GM21381 (cell line): ENCODE data around the gene SPAG17.

Experiments used
- ATAC-seq: cut with Tn5 transposase; IDR thresholded peaks from one replicate; pipeline ENCODE4 v1.9.1; 2021; ENCODE audit warnings: mild to moderate bottlenecking, moderate library complexity; ENCODE audit not compliant: unreplicated experiment

SPAG17 gene

DNA sequence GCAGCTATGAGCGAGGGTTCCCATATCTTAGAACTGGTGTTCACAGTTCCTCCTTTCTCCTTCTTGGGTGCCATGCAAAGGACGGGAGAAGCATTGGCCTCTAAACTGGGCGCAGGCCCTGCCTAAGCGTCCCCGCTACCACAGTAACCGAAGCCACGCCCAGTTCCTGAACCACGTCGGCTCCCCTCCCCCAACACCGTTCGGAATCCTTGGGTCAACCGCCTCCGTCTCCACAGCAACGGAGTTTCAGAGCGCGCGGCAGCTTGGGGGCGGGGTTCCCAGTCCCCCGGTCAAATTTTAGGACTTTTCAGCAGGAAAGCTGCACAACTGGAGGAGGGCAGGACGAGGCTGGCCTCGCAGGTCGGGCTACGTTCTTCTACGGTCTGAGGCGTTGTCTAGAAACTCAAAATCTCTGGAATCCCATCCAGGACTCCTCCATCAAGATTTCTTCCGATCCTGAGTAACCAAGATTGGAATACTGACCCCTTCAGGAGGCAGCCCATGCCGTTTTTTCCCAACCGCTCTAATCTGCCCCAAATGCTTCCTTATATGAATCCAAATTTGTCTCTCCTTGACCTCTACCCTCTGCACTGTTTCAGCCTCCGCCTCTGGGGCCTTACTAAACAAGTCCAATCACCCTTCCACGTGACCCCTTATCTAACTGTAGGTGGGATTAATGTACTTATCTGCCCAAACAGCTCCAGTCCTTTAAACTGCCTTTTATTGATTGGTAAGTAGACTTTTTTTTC is at the start of gene SPAG17:
SPAG17 (minus strand) TSS at position 145 of the 749 bp plus-strand sequence; CDS start at position 74, 71 bp downstream.
- ATAC-seq, result no peak

DNA sequence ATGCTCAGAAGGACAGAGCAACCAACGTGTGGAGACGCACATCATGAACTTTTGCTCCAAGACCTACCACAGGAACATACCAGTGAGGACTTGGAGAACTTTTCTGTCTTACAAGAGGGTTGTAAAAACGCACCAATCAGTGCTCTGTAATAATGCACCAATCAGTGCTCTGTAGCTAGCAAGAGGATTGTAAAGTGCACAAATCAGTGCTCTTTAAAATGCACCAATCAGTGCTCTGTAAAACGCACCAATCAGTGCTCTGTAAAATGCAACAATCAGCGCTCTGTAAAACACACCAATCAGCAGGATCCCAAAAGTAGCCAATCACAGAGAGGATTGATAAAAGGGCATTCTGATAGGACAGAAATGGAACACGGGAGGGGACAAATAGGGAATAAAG is 40.4 kb upstream of the SPAG17 start:
- ATAC-seq, result no peak

DNA sequence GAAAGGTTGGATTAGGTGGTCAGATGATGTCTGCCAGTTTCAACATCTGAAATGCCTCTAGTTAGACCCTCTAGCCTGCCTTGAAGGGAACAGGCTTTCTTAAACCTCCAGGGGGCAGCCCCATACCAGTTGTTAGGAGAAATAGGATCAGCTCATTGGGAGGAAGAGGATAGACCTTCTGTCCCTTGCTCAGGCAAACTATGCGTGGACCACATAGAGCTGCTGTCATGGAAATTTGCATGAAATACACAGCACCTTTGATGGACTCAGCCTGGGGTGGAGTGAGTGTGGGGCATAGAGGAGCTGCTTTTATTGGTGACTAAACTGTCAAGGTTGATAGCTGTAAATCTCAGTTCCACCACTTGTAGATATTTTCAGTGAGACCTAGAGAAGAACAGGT is 38.4 kb upstream of the SPAG17 start:
- no peak for ATAC-seq

DNA sequence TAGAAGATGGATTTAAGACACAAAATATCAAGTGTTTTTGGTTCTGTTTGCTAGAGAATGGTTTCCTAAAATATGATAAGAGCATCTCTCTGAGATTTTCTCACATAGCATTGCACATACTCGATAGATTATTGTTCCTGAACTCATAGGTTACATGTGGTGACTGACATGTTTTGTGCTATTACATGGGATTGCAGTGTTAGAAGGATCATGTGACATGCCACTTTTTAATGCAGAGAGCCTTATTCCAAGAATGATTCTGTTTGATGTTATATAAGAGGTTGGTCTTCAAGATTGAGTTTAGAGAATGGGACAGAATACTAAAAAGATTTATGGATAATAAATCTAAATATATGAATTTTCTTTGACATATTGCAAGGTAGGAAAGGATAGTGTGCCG is 34.4 kb upstream of the SPAG17 start:
- no peak for ATAC-seq

DNA sequence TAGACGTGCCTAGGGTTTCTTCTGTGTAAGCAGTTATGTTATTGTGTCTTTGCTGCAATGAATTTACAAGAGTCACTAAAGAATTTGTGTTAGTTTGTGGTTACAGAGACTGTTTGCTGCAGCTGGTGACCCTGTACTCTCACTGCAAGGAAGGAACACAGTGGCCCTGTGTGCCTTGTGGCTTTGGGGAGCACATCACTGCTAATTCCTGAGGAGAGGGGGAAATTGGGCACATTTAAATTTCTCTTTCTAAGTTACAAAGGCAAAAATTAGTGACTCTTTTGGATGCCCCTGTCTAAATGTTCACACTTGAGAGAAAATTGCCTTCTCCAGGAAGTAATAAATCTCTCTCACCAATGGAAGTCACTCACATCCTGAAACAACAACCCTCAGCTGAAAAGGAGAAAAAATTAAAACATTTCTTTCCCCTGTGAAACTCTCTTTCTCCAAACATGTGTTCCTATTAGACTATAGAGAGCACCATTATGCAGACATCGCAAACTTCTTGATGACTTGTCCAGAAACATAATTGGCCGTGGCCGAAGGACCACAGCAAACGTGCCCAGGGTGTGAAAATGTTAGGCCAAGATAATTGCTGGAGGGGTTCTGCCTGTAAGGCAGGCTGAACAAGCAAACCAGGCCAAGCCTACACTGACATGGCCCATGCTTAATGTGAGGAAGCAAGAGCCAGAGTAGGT is 32.3 kb upstream of the SPAG17 start:
- ATAC-seq, result no peak

DNA sequence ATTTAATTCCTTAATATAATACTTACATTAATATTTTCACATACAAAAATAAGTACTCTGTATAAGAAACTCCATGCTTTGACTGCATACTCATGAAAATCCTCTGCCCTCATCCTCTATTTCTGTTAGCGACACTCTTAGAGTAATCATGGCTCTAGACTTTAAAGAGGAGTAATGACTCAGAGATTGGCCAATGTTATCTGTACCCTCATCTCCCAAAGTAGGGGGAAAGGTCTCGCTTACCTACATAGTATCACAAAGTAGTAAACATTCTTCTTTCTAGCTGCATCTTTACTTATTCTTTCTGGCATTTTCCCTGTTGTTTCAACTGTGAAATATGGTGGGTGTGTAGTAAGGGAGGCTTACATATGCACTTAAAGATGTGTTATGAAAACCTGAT is 29.8 kb upstream of the SPAG17 start:
- no peak for ATAC-seq

DNA sequence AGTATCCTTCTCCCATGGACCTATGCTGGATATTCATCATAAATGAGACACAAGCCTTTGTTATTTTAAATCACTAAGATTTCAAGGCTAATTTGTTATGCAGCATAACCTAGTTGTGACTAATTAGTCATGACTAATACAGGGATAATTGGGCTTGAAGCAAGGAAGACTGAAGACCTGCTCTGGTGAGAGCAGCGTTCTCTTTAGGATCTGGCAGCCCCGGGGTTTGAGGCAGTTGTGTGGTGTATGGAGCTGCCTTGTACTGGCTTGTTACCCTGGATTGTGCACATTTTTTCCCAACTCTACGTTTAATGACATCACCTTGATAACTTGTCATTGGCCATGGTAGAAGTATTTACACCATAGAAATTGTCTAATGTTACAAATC is 25.7 kb upstream of the SPAG17 start:
- ATAC-seq, result no peak

DNA sequence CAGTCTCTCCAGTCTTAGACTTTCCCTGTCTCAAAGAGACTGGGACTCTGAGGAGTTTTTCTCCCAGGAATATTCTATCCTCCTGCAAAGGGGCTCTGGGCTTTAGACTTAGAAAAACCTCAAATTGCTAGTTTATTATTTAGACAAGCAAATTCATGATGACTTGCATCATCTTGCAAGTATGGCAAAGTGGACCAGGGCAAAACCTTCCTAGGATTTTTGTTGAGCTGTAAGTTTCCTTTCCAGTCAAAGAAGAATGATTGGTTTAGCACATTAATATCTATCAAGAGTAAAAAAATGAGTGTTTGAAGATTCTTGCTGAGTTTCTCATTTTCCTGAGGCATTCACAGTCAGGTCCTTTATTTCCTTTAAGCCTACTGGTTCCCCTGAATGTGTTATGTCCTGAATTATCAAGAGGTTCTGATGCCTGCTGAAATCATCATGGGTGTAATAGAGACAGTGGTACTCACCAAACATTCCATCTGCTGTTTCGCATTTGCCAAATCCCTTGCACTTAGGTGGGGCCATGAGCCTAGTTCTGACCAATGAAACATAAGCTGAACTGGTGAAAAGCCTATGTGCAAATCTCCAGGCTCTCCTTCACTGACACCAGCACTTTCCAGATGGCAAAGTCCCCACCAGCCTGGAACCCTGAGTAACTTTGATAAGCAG is 25.2 kb upstream of the SPAG17 start:
- no peak for ATAC-seq

DNA sequence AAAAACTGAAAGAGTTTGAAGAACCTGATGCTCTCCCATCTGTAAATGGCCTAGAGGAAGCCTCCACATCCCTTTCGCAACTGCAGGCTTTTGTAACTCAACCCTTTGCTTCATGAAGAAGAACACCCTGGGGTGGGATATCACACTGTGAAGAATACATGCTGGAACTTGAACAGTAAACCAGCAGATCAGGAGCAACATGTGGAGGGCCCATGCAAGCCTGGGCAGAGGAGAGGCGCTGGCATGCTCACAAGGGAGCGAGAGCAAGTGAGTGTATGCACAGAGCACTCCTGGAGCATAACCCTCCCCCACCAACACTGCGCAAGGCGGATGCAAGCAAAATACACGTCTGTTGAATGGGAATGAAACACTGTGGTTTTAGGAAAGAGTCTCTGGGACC is 24.6 kb upstream of the SPAG17 start:
- ATAC-seq, result no peak

DNA sequence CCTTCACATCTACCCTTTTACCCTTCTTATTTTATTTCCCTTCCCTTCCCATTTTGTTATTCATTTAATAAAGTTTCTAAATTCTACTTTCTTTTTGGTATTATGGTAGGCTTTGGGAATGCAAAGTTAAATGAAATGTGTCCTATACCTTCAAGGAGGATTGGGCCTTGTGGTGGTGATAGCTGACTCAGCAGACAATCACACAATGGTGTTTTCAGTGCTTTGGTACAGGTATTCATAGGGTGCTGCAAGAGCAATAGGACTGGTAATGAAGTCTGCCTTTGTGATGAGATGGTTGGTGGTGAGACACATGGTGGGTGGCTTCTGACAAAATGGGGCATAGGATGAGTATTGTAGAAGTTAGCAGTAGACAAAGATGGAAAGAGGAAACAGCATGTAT is 21.9 kb upstream of the SPAG17 start:
- ATAC-seq, result no peak

DNA sequence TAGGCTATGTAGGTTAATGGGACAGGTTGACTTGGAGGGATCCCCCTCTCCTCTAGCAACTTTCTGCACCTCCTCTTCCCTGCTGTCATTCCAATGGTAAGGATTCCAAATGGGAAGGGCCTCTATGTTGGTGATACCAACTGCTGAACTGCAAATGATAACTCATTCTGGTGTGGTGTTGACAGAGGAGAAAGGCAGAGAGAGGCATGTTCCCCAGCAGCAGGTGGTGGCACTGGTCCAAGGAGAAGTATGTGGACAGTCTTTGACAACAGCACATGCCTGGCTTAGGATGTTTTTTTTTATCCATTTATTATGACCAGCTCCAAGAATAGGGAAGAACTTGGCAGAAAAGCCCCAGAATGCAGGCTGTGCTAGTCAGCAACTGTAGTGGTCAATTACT is 19.6 kb upstream of the SPAG17 start:
- ATAC-seq, result no peak

DNA sequence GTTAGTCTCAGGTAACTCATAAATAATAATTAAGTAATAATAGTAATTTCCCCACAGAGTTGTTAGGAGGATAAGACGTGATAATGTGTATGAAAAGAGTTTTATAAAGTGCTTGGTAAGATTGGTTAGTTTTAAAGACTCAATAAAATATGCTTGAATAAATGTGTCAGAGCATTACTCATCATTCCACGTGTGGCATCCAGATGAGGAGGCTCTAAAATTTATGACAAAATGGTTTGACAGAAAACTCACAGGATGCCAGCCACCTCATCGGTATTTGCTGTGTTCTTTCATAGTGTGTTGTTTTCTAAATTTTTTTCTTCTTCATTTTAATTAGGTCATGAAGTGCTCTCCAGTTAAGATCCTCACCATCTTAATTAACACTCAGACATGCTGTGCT is 19.1 kb upstream of the SPAG17 start:
- no peak for ATAC-seq

DNA sequence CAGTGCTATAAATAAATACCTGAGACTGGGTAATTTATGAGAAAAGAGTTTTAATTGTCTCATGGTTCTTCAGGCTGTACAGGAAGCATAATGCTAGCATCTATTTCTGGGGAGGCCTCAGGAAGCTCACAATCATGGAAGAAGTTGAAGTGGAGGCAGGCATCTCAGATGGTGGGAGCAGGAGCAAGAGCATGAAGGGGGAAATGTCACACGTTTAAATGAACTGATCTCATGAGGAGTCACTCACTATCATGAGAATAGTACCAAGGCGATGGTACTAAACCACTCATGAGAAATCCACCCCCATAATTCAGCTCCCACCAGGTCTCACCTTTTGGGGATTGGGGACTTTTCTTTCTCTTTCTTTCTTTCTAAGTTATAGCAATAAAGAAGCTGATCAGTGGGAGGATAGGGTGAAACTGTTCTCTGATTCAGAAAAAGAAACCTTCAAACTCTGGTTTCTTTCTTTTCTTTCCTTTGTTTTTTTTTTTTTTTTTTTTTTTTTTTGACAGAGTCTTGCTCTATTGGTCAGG is 17.1 kb upstream of the SPAG17 start:
- ATAC-seq, result no peak

DNA sequence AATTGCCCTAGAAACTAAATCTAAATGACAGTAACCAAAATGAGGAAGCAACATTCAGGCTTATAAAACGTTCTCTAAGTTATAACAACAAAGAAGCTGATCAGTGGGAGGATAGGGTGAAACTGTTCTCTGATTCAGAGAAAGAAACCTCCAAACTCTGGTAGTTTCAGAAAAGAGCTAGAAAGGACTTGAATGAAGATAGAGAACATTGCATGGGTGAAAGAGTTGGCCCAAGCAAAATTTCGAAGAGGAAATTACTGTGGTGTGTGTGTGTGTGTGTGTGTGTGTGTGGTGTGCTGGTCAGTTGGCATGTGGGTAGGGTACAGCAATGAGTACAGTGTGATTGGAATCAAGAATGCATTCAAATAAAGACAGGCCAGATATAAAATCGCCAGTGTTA is 16.5 kb upstream of the SPAG17 start:
- peak; percentile 50 for ATAC-seq

DNA sequence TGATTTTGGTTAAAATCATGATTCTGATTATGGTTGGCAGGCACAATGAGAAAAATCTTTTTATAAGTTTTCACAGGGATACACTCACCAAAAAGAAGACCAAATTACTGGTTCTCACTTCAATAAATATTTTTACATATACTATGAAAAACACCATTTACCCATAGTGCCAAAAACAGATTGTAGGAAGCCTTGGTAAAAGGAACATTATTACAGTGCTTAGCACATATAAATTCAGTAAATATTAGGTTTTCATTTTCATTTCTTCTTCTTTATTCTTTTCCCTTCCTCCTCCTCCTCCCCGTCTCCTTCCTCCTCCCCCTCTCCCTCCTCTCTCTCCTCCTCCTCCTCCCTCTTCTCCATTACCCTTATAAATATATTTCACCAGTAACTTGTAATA is 15.8 kb upstream of the SPAG17 start:
- no peak for ATAC-seq

DNA sequence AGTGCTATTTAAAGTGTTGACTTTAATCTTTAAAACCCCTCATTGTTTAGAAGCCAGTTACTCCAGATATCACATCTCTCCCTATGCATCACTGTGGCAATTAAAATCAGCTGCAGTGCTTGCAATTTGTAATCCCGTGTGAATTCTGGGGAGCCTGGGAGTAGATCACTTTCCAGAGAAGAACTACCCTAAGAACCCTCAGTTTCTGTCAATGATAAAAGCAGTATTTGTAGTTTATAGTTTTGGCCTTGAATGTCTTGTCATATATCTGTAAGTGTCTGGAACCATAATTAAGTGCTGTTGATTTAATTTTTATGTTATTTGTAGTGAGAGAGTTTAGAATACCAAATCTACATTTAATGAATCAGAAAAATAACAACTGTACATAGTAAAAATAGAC is 5.5 kb upstream of the SPAG17 start:
- ATAC-seq, result no peak

DNA sequence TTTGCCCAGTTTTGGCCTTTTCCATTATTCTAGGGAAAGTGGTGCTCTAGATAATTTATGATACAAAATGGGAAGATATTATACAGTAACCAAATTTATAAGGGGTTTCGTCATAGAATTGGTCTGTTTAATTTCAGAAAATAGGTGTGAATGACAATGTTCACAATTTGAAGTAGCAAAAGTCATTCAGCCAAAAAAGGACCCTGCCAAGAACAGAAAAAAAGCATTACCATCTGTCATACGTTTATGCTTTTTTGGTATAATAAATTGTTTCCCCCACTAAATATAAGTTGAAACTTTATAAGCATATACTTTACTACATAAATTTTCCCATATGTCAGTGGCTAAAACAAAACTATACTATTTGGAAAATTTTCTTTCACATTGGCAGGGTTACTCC is 4.5 kb upstream of the SPAG17 start:
- ATAC-seq, result no peak

DNA sequence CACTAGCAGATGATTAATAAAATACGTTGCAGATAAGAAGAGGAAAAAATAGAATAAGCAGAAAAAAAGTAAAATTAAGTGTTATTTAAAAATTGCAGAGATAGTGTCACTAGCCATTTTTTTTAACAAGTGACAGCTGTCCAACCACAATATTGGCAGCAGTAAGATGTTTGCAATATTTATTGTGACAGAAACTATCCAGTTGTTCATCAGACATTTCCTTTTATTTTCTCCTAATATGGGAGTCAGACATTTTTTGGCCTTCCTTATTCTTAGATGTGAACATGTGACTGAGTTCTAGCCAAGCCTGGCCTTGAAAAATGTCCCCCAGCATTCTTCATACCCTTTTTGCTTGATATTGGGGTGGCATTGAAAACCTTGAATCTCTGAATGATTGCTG is 3.4 kb upstream of the SPAG17 start:
- no peak for ATAC-seq

DNA sequence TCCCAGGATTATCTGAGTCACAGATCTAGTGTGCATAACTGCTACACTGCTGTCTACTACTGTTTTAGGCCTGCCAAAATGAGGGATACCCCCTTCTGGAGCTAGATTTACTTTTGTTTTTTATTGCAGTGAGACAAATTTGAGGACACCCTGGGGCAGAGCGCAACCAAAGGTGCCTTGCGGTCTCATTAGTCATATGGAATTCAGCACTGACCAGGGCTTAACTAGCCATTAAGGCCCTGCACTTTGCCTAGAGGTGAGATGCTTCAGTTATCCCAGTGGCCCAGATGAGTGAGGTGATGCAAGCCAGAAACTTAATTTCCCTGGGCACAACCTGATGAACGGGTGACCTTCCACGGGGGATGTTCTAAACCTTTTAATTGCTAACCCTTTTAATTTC is 998 bp upstream of the SPAG17 start:
- ATAC-seq, result no peak

DNA sequence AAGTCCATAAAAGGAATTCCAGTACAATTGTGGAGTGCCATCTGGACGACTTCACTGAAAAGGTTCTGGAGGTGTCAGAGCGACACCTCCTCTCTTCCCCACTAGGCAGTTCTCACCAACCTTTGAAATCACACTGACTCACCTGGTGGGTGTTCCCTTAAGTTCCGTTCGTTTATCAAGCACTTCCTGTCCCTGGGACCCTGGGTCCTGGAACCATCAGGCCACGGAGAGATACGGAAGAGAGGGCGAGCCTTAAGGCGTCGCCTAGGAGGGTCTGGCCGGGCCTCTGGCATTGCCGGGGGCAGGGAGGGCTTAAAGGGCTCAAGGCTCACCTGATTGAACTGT is 317 bp downstream of the SPAG17 start:
- no peak for ATAC-seq

DNA sequence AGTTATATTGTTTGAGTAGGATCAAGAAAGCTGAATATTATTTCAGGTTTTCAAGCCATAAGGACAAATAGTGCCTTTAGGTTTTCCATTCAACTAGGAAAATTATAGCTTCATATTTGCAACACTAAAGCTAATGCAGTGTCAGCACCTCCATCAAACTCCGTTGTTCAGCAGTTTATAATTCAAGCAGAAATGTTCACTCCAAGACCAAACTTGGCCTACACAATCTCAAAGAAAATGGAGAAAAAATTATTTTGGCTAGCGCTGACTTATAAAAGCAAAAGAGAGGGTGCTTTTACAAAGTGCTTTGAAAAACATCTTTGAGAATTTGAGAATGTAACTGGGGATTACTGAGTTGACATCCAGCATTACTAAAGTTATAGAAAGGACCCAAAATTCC is 1.4 kb downstream of the SPAG17 start:
- no peak for ATAC-seq

DNA sequence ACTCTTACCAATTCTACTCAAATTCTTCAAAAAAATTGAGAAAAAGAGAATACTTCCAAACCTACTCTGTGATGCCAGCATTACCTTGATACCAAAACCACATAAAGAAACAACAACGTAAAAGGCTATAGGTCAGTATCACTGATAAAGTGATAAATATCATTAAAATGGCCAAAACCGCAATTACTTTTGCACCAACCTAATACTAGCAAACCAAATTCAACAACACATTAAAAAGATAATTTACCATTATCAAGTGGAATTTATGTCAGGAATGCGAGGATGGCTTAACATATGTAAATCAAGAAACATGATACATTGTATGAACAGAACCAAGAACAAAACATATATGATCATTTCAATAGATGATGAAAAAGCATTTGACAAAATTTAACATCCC is 7.0 kb downstream of the SPAG17 start:
- ATAC-seq, result no peak
